Kasumi-1 (cell line): Measurements from ENCODE around the gene HAPLN3.

Experiments
- DNase-seq, 2 experiments: peaks; one replicate each; lab custom pipeline; 2025; lab: John Stamatoyannopoulos, UW

Gene HAPLN3

GRCh38 chr15:88894348-88894818 is 961 bp downstream of the HAPLN3 start:
- no peak for DNase-seq

DNA sequence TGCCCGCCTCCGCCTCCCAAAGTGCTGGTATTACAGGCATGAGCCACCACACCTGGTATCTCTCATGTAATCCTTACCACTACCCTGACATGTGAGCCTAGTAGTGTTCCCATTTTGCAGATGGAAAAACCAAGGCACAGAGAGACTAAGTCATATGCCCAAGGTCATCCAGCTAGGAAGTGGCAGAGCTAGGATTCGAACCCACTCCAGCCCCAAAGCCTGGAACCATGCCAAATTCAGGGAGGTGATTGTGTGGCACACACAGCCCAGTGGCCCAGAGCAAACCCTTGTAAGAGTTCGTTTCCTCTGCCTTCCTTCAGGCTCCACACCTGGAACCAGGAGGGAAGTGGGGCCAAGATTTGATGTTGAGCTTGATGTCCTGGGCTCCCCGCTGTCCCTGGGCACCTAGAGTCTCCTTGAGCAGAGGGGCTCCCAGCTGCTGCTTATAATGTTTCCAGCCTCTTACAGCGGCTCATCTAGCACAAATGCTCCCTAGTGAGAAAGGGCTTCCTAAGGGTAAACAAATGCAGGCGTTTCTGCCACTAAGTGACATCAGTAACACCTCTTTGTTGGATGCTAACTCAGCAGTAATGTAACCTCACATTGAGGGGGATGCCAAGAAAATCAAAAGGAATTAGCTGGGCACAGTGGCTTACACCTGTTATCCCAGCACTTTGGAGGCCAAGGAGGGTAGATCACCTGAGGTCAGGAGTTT is 3.6 kb downstream of the HAPLN3 start:
- no peak for DNase-seq

- DNase-seq, result no peak
These were observed 4.8 kb downstream of the HAPLN3 start for GRCh38 chr15:88890495-88890894.

DNA sequence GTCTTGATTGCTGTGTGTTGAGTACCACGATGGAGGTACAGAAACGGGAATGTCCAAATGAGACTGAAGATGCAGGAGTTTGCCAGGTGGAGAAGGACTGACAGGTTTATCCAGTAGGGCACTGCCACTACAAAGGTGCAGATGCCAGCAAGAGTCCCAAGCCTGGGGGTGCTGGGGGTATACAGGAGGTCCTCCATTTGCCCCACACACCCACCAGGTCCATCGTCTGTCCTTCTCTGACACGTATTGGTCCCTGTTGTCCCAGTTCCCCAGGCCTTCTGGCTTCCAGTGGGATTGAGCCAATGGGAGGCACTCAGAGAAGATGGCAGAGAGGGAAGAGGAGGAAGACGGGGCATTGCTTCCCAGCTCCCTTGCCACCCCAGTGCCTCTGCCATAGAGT is 6.6 kb downstream of the HAPLN3 start:
- no peak for DNase-seq

DNA sequence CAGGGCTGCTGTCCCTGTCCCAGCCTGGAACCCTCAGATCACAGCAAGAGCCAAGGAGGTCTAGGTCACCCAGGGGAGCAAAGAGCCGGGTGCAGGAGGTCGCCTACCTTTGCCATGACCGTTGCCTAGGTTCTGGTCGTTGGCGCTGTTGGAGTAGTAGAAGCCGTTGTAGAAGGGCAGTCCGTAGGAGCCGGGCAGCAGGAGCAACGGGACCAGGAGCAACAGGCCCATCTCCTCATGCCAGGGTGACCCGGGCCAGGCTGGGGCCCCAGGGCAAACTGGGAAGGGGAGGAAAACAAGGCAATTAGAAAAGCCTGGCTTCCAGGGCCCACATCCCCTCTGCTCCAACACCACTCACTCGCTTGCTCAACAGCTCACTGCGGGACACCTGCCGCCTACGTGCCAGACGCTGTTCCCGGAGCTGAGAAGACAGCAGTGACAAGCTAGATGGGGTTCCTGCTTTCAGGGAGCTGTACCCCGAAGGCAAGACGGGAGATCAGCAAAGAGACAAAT is 8.2 kb downstream of the HAPLN3 start:
- DNase-seq, result no peak

DNA sequence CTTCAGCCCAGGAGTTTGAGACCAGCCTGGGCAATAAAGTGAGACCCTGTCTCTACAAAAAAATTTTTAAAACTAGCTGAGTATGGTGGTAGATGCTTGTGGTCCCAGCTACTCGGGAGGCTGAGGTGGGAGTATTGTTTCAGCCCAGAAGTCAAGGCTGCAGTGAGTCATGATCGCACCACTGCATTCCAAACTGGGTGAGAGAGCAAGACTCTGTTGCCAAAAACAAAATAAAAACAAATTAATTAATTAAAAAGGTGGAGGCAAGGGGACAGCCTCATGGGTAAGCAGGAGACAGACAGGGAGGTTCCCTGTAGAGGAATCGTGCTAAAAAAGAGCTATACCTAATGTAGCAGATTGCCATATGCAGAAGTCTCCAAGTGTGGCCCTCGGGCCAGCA is 12.6 kb downstream of the HAPLN3 start:
- no peak for DNase-seq

DNA sequence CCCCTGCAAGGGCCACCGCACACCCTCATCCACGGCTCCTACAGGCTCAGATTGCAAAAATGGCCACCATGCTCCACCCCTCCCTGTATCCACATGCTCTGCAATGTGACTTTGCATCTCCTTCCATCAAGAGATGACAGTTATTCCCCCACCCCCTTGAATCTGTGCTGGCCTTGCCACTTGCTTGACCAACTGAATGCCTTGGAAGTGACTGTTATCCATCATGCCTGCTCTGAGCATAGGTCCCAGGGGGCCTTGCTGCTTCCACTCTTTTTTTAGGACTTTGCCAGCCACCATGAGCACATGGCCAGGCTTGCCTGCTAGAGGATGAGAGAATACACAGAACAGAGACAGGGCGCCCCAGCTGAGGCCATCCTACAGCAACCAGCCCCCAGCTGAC is 13.6 kb downstream of the HAPLN3 start:
- DNase-seq, result no peak

DNA sequence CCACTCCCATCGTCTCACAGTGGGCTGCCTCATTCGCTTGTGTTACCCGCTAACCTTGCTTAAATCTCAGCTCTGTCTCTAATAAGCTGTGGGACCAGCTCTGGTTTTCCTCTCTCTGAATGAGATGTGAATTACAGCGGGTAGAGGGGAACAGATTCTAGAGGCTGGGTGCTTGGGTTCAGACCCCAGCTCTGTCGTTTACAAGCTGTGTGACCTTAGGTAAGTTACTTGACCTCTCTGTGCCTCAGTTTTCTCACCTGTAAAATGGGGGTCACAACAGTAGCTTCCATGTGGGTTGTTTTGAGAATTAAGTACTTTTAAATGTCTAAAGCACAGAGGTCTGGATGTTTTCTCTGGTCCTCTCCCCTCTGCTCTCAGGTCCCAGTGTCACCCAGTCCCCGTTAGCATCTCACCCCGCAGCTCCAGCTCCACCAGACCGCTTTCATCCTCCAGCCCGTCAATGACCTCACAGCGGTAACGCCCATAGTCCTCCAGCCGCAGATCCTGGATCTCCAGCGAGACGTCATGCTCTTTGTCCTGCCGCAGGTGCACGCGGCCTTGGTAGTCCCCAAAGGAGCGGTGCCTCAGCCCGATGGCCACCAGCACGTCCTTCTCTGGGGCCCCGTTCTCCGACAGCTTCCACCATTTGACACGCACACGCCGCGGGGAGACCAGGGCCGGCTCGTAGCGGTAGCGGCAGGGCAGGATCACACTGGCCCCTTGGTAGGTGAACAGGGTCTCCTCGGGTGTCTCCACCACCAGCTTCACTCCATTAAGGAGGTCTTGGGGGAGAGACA is 14.2 kb downstream of the HAPLN3 start:
- DNase-seq, result no peak

DNA sequence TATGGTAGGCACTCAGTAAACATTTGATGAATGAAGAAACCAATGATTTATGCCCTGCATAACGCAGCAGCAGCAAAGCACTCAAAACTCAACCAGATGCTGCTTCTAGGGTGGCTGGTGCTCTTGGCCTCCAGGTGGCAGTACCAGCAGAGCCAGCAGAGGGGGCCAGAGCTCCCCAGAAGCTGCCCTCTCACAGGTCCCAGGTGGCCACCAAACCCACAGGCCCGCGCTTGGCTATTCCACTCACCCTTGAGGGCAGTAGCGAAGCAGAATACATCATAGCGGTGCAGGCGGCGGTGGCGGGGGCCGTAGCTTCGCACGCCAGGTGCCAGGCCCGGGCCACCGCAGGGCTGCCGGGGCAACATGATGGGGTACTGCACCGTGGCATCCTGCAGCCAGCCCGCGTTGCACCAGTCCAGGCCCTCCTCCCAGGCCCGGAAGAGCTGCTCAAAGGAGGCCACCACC is 16.6 kb downstream of the HAPLN3 start:
- DNase-seq, result peak; percentile 39 to 45

- no peak for DNase-seq
These were observed 17.4 kb downstream of the HAPLN3 start for GRCh38 chr15:88877906-88878305.

DNA sequence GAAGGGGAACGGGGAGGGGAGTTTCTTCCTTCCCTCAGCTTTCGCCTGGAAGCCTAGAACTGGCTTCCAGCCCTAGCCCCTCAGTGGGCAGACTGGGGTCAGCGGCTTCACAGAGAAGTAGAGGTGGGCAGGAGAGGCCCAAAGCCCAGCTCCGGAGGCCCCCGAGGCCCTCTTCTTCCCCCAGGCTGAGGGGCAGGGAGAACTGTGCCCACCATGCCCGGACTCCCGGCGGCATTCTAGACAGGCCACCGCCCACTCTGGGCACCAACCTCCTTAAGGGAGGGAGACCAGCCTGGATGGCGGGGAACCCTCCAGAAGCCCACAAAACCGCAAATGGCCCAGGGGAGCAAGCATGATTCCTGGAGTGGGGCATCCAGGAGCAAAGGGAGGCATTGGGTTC is 17.9 kb downstream of the HAPLN3 start:
- no peak for DNase-seq

GRCh38 chr15:88876573-88876972 is 18.8 kb downstream of the HAPLN3 start:
- DNase-seq, result no peak

GRCh38 chr15:88874684-88875083 is 20.7 kb downstream of the HAPLN3 start:
- DNase-seq, result no peak

- no peak for DNase-seq
These were observed 21.1 kb downstream of the HAPLN3 start for GRCh38 chr15:88874275-88874674.

- DNase-seq, result no peak
These were observed 21.6 kb downstream of the HAPLN3 start for GRCh38 chr15:88873786-88874185.

DNA sequence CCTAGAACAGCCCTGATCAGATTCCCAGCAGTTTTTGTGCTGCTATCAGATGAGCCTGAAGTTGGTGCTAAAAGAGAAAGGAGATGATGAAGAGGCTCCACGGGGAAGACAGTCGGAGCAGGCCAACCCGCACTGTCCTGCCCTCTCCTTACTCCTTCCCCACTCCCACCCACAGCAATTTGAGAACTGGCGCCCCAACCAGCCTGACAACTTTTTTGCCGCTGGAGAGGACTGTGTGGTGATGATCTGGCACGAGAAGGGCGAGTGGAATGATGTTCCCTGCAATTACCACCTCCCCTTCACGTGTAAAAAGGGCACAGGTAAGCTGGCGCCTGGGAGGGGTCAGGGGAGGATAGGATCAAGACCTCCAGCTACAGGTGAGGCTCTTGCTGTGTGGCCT is 22.6 kb downstream of the HAPLN3 start:
- DNase-seq, result no peak

DNA sequence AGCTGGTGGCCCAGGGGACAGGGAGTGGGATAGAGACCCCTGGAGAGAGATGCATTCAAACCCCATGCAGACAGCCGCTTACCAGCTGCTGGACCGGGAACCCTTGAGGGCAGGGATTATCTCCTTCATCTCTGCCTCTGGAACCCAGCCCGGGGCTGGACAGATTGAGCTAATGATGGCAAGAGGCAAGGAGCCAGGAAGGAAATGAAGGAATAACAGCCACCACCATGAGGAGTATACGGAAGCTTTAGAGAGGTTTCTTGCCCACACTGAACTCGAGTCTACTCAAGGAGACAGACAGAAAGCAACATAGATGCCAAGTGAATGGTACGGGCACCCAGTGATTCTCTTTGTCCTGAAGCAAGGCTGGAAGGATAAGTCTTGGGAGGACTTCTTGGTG is 23.2 kb downstream of the HAPLN3 start:
- no peak for DNase-seq

GRCh38 chr15:88871313-88871712 is 24.0 kb downstream of the HAPLN3 start:
- no peak for DNase-seq

- DNase-seq, result no peak
These were observed 29.0 kb downstream of the HAPLN3 start for GRCh38 chr15:88866295-88866881.

- DNase-seq, result no peak
These were observed 29.7 kb downstream of the HAPLN3 start for GRCh38 chr15:88865498-88866099.

GRCh38 chr15:88864861-88865497 is 30.4 kb downstream of the HAPLN3 start:
- DNase-seq, result no peak

DNA sequence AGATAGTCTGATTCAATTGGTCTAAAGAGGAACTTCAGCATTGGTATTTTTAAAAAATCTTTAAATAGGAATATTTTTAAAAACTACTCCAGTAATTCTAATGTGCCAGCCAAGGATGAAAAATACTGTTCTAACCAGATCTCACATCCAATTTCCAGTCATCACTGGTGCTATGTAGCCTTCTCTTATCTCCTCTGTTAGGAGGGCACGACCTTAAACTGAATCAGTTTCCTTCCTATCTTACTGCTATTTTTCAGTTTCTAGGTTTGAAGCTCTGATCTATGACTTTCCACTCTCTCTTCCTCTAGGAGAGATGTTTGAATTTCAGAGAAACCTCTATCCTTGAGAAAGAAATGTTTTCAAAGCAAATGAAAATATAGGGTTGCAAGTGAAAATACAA is 31.9 kb downstream of the HAPLN3 start:
- DNase-seq, result no peak
